ENCODE measurements around the gene PCDHGA2. TPM values are rescaled to one million over a fixed set of nuclear protein-coding genes. Genes with fewer than 3 reads are reported as not detected.

PCDHGA2 gene
- total RNA-seq, 1 experiment from 2014 or later = 0.96 TPM

- no peaks in the 10 kb centered on the region; the same call in 1 of the 2 replicates for H3K36me3 Mint-ChIP-seq
- TF ChIP-seq TCF7 (CRISPR knock-in tag; IDR thresholded peaks at IDR 0.05; ENCODE audit: low read depth) = no peak
- TF ChIP-seq AR (CRISPR knock-in tag; IDR thresholded peaks at IDR 0.05) = no peak
- no peak for TF ChIP-seq MXD4 (CRISPR knock-in tag; IDR thresholded peaks at IDR 0.05; ENCODE audit: borderline replicate concordance)
- no peak for TF ChIP-seq ARID4B (CRISPR knock-in tag; IDR thresholded peaks at IDR 0.05; ENCODE audit: borderline replicate concordance)
- no peak for TF ChIP-seq NR2C2 (CRISPR knock-in tag; IDR thresholded peaks at IDR 0.05)
- no peak for TF ChIP-seq ZNF396 (CRISPR knock-in tag; IDR thresholded peaks at IDR 0.05; ENCODE audit: borderline replicate concordance)
- no peak for TF ChIP-seq ZNF219 (CRISPR knock-in tag; IDR thresholded peaks at IDR 0.05; ENCODE audit: borderline replicate concordance)
- no peak for TF ChIP-seq CBFB (CRISPR knock-in tag; IDR thresholded peaks at IDR 0.05; ENCODE audit: low read depth)
- no peak for TF ChIP-seq ZNF232 (CRISPR knock-in tag; IDR thresholded peaks at IDR 0.05)
- TF ChIP-seq PRDM15 (CRISPR knock-in tag; IDR thresholded peaks at IDR 0.05) = no peak
- TF ChIP-seq NFATC4 (CRISPR knock-in tag; IDR thresholded peaks at IDR 0.05) = no peak
Observed at GRCh38 chr5:141303756-141304155, 34.8 kb upstream of the PCDHGA2 start, which contains the start of gene SLC25A2. SLC25A2 (minus strand) TSS chr5:141304049; CDS start chr5:141303865, 184 bp downstream.

GRCh38 chr5:141306630-141307029 is 31.9 kb upstream of the PCDHGA2 start:
- H3K9me3 Mint-ChIP-seq = peaks cover 8% of the 10 kb centered on the region
- no peak for ATAC-seq
- H3K27me3 Mint-ChIP-seq (ENCODE audit: low read depth) = no peaks in the 10 kb centered on the region
- ChIA-PET POLR2A (no interaction called here), CTCF (interaction anchor here (1.3 kb wide), 1 partner anchor 83 kb away, joined by 3 read pairs; the partner anchor contains the start of gene PCDHB14)
- no peaks in the 10 kb centered on the region for H3K4me1 Mint-ChIP-seq
- no peak for DNase-seq (ENCODE audit: low spot score)
- no peak overlapping the region for H3K27ac Mint-ChIP-seq
- H3K36me3 Mint-ChIP-seq = no peaks in the 10 kb centered on the region; the same call in 1 of the 2 replicates
- no peak overlapping the region for H3K4me3 Mint-ChIP-seq
- TF ChIP-seq IRF2 (CRISPR knock-in tag; IDR thresholded peaks at IDR 0.05; ENCODE audit: borderline replicate concordance, low read depth) (no peak), SOX15 (CRISPR knock-in tag; IDR thresholded peaks at IDR 0.05) (no peak), AFF4 (CRISPR knock-in tag; IDR thresholded peaks at IDR 0.05; ENCODE audit: borderline replicate concordance) (no peak), SP1 (CRISPR knock-in tag; conservative IDR thresholded peaks at IDR 0.05) (no peak), TCF7 (CRISPR knock-in tag; IDR thresholded peaks at IDR 0.05; ENCODE audit: low read depth) (no peak), ETV6 (CRISPR knock-in tag; IDR thresholded peaks at IDR 0.05) (no peak), FOXP4 (CRISPR knock-in tag; IDR thresholded peaks at IDR 0.05) (no peak), ZBTB21 (CRISPR knock-in tag; IDR thresholded peaks at IDR 0.05; ENCODE audit: borderline replicate concordance) (no peak)

More at GRCh38 chr5:141303756-141304155, 34.8 kb upstream of the PCDHGA2 start, which contains the start of gene SLC25A2:
- no peak within 1 kb of the TSS for H3K27ac Mint-ChIP-seq
- CTCF ChIA-PET = interaction anchor here (0.7 kb wide), 1 partner anchor 80 kb away, joined by 3 read pairs; the partner anchor contains the start of gene PCDHB14
- no peaks in the 10 kb centered on the region for H3K4me1 Mint-ChIP-seq
- no peaks in the 10 kb centered on the region for H3K27me3 Mint-ChIP-seq (ENCODE audit: low read depth)
- peaks cover 8% of the 10 kb centered on the region for H3K9me3 Mint-ChIP-seq
- POLR2A ChIA-PET = interaction anchor here (0.7 kb wide), 1 partner anchor 121 kb away, joined by 3 read pairs; no protein-coding TSS in a partner anchor
- ATAC-seq = no peak
- DNase-seq (ENCODE audit: low spot score) = no peak
- no peak within 1 kb of the TSS for H3K4me3 Mint-ChIP-seq

Measured in WTC11 (cell line).